CD4-positive, alpha-beta T cell (primary cell): ENCODE measurements around the gene BICDL2. TPM values are rescaled to one million over a fixed set of nuclear protein-coding genes. Genes with fewer than 3 reads are reported as not detected.
"Not testable (repeated sequence)": the region's sequence is repeated elsewhere in the genome, so short reads cannot be mapped to it uniquely, and the experiment has no call there.

Source experiments
- ATAC-seq: fragments of 200-7000 bp; cut with Tn5 transposase; one replicate; pipeline ENCODE4 v1.10.0; 2022; ENCODE audit warnings: mild to moderate bottlenecking; ENCODE audit not compliant: poor library complexity
- CTCF ChIA-PET: fragments of 350-600 bp; sonication (Branson Sonifier 250); formaldehyde crosslinking; loops from one replicate; lab custom pipeline; 2021; ENCODE audit warnings: antibody characterized with exemption, inconsistent platforms; lab: Charles Lee
- POLR2A ChIA-PET: fragments of 350-600 bp; sonication (Branson Sonifier 250); formaldehyde crosslinking; loops from one replicate; lab custom pipeline; 2021; ENCODE audit warnings: antibody characterized with exemption, inconsistent platforms; lab: Charles Lee
- DNase-seq, 14 experiments: peaks; one replicate each; pipeline ENCODE4 v3.0.0-alpha.2; 2013 to 2020; ENCODE audit warnings: mixed read lengths in 2 of 14
- H3K27ac ChIP-seq, 2 donors: one replicate each; pipeline versions ENCODE4 v1.5.1 to v1.7.0; 2013; ENCODE audit warnings: low read length in 2 of 2, low read depth in 1 of 2, mild to moderate bottlenecking in 1 of 2
- H3K27me3 ChIP-seq, 2 experiments: 1 replicate in 1 of 2; 2 replicates in 1 of 2; pipeline versions ENCODE4 v1.6.1 to v1.7.0; 2013; ENCODE audit warnings: low read length in 2 of 2, control low read depth in 1 of 2, mild to moderate bottlenecking in 1 of 2, moderate library complexity in 1 of 2; ENCODE audit not compliant: insufficient read depth in 2 of 2, control insufficient read depth in 1 of 2
- H3K36me3 ChIP-seq: one replicate; pipeline ENCODE4 v1.6.1; 2013; ENCODE audit warnings: low read length, control low read depth; ENCODE audit not compliant: insufficient read depth
- H3K4me1 ChIP-seq: one replicate; pipeline ENCODE4 v1.6.1; 2013; ENCODE audit warnings: low read length, control low read depth; ENCODE audit not compliant: insufficient read depth
- H3K4me3 ChIP-seq: one replicate; pipeline ENCODE4 v1.5.1; 2013; ENCODE audit warnings: mild to moderate bottlenecking, low read length, moderate library complexity
- H3K9me3 ChIP-seq, 2 experiments: 1 replicate in 1 of 2; 2 replicates in 1 of 2; pipeline versions ENCODE4 v1.6.1 to v1.7.0; 2013; ENCODE audit warnings: low read length in 2 of 2, mild to moderate bottlenecking in 2 of 2, control low read depth in 1 of 2, moderate library complexity in 1 of 2; ENCODE audit not compliant: control insufficient read depth in 1 of 2, insufficient read depth in 1 of 2
- H3K27ac Mint-ChIP-seq: one replicate; pipeline ENCODE4 v1.8.0; 2020; ENCODE audit warnings: mixed read lengths
- H3K27me3 Mint-ChIP-seq: one replicate; pipeline ENCODE4 v1.8.0; 2021; ENCODE audit warnings: mixed read lengths
- H3K36me3 Mint-ChIP-seq: one replicate; pipeline ENCODE4 v1.8.0; 2021; ENCODE audit warnings: low read depth, mixed read lengths
- H3K4me1 Mint-ChIP-seq: one replicate; pipeline ENCODE4 v1.8.0; 2021; ENCODE audit warnings: low read depth, mixed read lengths
- H3K4me3 Mint-ChIP-seq: one replicate; pipeline ENCODE4 v1.8.0; 2020; ENCODE audit warnings: mild to moderate bottlenecking, mixed read lengths
- H3K9me3 Mint-ChIP-seq: one replicate; pipeline ENCODE4 v1.8.0; 2020; ENCODE audit warnings: mixed read lengths
- CTCF ChIP-seq: fragments of 200-600 bp; IDR thresholded peaks from one replicate; pipeline ENCODE4 v1.8.0; 2022; ENCODE audit warnings: antibody characterized with exemption, mild to moderate bottlenecking
- intact Hi-C, 2 experiments: fragments of 100-400 bp; cut with DNase I in 1 of 2; cut with micrococcal nuclease in 1 of 2; formaldehyde crosslinking; loops; one replicate each; pipeline versions ENCODE4 v1.15.1 to v1.9.0; 2023 to 2025; cut with DNase I, micrococcal nuclease
- total RNA-seq, 174 experiments: library from RNA in 2 of 174; stranded (reverse) in 2 of 174; gene quantifications; one replicate each; pipeline ENCODE4 v1.2.3 and lab custom pipeline; 2021 to 2026

The BICDL2 gene
- total RNA-seq, 2 experiments from 2014 or later, result not detected

GRCh38 chr16:3056336-3057180 is 19.8 kb upstream of the BICDL2 start:
- DNase-seq, result peak in 1 of 14 experiments; percentile 15

GRCh38 chr16:3055734-3056115 is 19.0 kb upstream of the BICDL2 start:
- peaks cover 59% of the 10 kb centered on the region for H3K4me1 ChIP-seq
- H3K4me3 Mint-ChIP-seq, result peak overlapping the region; percentile 54

More at GRCh38 chr16:3056336-3057180, 19.8 kb upstream of the BICDL2 start:
- Mint-ChIP-seq H3K36me3 (peaks cover 30% of the 10 kb centered on the region), H3K27ac (peak overlapping the region; percentile 61), H3K4me3 (peak overlapping the region; percentile 70), H3K27me3 (no peaks in the 10 kb centered on the region), H3K4me1 (peaks cover 50% of the 10 kb centered on the region), H3K9me3 (no peaks in the 10 kb centered on the region)
- POLR2A ChIA-PET, result interaction anchor here (0.8 to 1.1 kb wide), 3 partner anchors 9 to 18 kb away, joined by 3 to 4 read pairs (median 3); no protein-coding TSS in a partner anchor
- Histone ChIP-seq H3K4me3 (no peak overlapping the region), H3K27me3 (no peaks in the 10 kb centered on the region), H3K9me3 (no peaks in the 10 kb centered on the region), H3K36me3 (peaks cover 3% of the 10 kb centered on the region), H3K4me1 (peaks cover 64% of the 10 kb centered on the region), H3K27ac (no peak overlapping the region)
- CTCF ChIA-PET, result interaction anchor here (0.8 to 1.9 kb wide), 2 partner anchors 25 to 73 kb away, joined by 3 to 7 read pairs; no protein-coding TSS in a partner anchor
- no peak for ATAC-seq
- intact Hi-C loops, result loop anchor here in 1 of 2 experiments (5.0 kb wide), 1 partner anchor 54 kb away; no protein-coding TSS in a partner anchor
- no peak for TF ChIP-seq CTCF

GRCh38 chr16:3054965-3055733 is 18.4 kb upstream of the BICDL2 start:
- POLR2A ChIA-PET, result interaction anchor here (0.6 to 1.0 kb wide), 3 partner anchors 8 to 74 kb away, joined by 3 to 4 read pairs (median 4); partner anchors contain the start of gene MMP25
- intact Hi-C loops, result loop anchor here in 1 of 2 experiments (5.0 kb wide), 1 partner anchor 53 kb away; no protein-coding TSS in a partner anchor
- Histone ChIP-seq H3K4me3 (no peak overlapping the region), H3K9me3 (no peaks in the 10 kb centered on the region), H3K27me3 (no peaks in the 10 kb centered on the region), H3K27ac (no peak overlapping the region), H3K4me1 (peaks cover 56% of the 10 kb centered on the region), H3K36me3 (peaks cover 3% of the 10 kb centered on the region)
- ATAC-seq, result no peak
- Mint-ChIP-seq H3K4me3 (peak overlapping the region; percentile 54), H3K9me3 (no peaks in the 10 kb centered on the region), H3K27me3 (no peaks in the 10 kb centered on the region), H3K27ac (peak overlapping the region; percentile 67), H3K36me3 (peaks cover 30% of the 10 kb centered on the region), H3K4me1 (peaks cover 48% of the 10 kb centered on the region)
- peak in 2 of 14 experiments; percentile 51 to 58 for DNase-seq
- CTCF ChIA-PET, result interaction anchor here (0.6 to 1.9 kb wide), 2 partner anchors 74 to 76 kb away, joined by 3 to 7 read pairs; no protein-coding TSS in a partner anchor
- no peak for TF ChIP-seq CTCF

More at GRCh38 chr16:3055734-3056115, 19.0 kb upstream of the BICDL2 start:
- not testable (repeated sequence) for H3K27ac ChIP-seq, H3K27me3 Mint-ChIP-seq, ATAC-seq, H3K9me3 Mint-ChIP-seq, H3K36me3 ChIP-seq, H3K4me3 ChIP-seq, H3K9me3 ChIP-seq, H3K27me3 ChIP-seq
- Mint-ChIP-seq H3K4me1 (peaks cover 50% of the 10 kb centered on the region), H3K27ac (peak overlapping the region; percentile 67), H3K36me3 (peaks cover 30% of the 10 kb centered on the region)
- intact Hi-C loops, result loop anchor here in 1 of 2 experiments (5.0 kb wide), 1 partner anchor 53 kb away; no protein-coding TSS in a partner anchor
- DNase-seq, result peak in 1 of 14 experiments; percentile 15
- CTCF ChIA-PET, result interaction anchor here (0.6 to 1.9 kb wide), 2 partner anchors 74 to 75 kb away, joined by 3 to 7 read pairs; no protein-coding TSS in a partner anchor
- POLR2A ChIA-PET, result interaction anchor here (0.8 to 0.9 kb wide), 2 partner anchors 8 to 11 kb away, joined by 3 read pairs; no protein-coding TSS in a partner anchor

GRCh38 chr16:3053330-3053710 is 16.6 kb upstream of the BICDL2 start:
- ATAC-seq, intact Hi-C loops: not testable (repeated sequence)

More at GRCh38 chr16:3053330-3053710, 16.6 kb upstream of the BICDL2 start:
- H3K27me3 Mint-ChIP-seq, CTCF ChIA-PET, H3K27me3 ChIP-seq, H3K9me3 Mint-ChIP-seq, H3K36me3 ChIP-seq, POLR2A ChIA-PET, H3K27ac ChIP-seq, H3K4me3 ChIP-seq, H3K4me3 Mint-ChIP-seq, H3K9me3 ChIP-seq, H3K27ac Mint-ChIP-seq: not testable (repeated sequence)
- H3K36me3 Mint-ChIP-seq, result peaks cover 26% of the 10 kb centered on the region
- H3K4me1 Mint-ChIP-seq, result peaks cover 44% of the 10 kb centered on the region
- DNase-seq, result peak in 1 of 14 experiments; percentile 47
- H3K4me1 ChIP-seq, result peaks cover 45% of the 10 kb centered on the region
